ENCODE results near the gene TGFB2. TPM values are rescaled to one million over a fixed set of nuclear protein-coding genes. Genes with fewer than 3 reads are reported as not detected.
A peak's percentile ranks its signal among the peaks of the same experiment; 100 is the strongest.

Gene TGFB2
- polyA plus RNA-seq, 2 of the 4 experiments (the other 2 are of a cell fraction) = 29.7 to 65.8 TPM

- WGBS (ENCODE audit: missing lambda C conversion rate) = 90% methylated on average over 11 of the region's 11 CpGs
- no peak for TF ChIP-seq HOXB5 (CRISPR knock-in tag; IDR thresholded peaks at IDR 0.05)
- TF ChIP-seq FOXS1 (CRISPR knock-in tag; IDR thresholded peaks at IDR 0.05) = no peak
- no peak for TF ChIP-seq CBX8 (IDR thresholded peaks at IDR 0.05)
- no peak for TF ChIP-seq HOXB13 (CRISPR knock-in tag; IDR thresholded peaks at IDR 0.05; ENCODE audit: low read depth)
- TF ChIP-seq MYC (IDR thresholded peaks at IDR 0.05; ENCODE audit: borderline replicate concordance, low read length) = no peak
- no peak for TF ChIP-seq RAD21 (conservative IDR thresholded peaks at IDR 0.05 in 1 of 2, IDR thresholded peaks at IDR 0.05 in 1 of 2)
- TF ChIP-seq CHD2 (IDR thresholded peaks at IDR 0.05; ENCODE audit: low read length, partially characterized antibody) = no peak
- TF ChIP-seq NFE2L2 (conservative IDR thresholded peaks at IDR 0.05; ENCODE audit: low read length) = no peak
- TF ChIP-seq PHF8 (IDR thresholded peaks at IDR 0.05; ENCODE audit: borderline replicate concordance, low read depth) = no peak
- no peak for TF ChIP-seq HEYL (CRISPR knock-in tag; IDR thresholded peaks at IDR 0.05)
- TF ChIP-seq RARB (CRISPR knock-in tag; IDR thresholded peaks at IDR 0.05) = no peak
- TF ChIP-seq HDAC2 (IDR thresholded peaks at IDR 0.05) = no peak
- no peak for TF ChIP-seq HES2 (IDR thresholded peaks at IDR 0.05)
- TF ChIP-seq SREBF2 (IDR thresholded peaks at IDR 0.05) = no peak
- no peak for TF ChIP-seq HMGXB4 (CRISPR knock-in tag; IDR thresholded peaks at IDR 0.05; ENCODE audit: borderline replicate concordance)
- TF ChIP-seq ZFP36 (IDR thresholded peaks at IDR 0.05; ENCODE audit: borderline replicate concordance, partially characterized antibody) = no peak
- no peak for TF ChIP-seq MAFK (IDR thresholded peaks at IDR 0.05; ENCODE audit: partially characterized antibody)
- TF ChIP-seq JUNB (IDR thresholded peaks at IDR 0.05) = no peak
- no peak for TF ChIP-seq EP300 (IDR thresholded peaks at IDR 0.05)
- TF ChIP-seq HOXA7 (CRISPR knock-in tag; IDR thresholded peaks at IDR 0.05) = no peak
- H3K27ac ChIP-seq = peak overlapping the region in 1 of 2 experiments; percentile 75; a peak in 3 of 6 replicates
- POLR2A ChIA-PET = interaction anchor here (0.6 kb wide), 1 partner anchor 32 kb away, joined by 4 read pairs; no protein-coding TSS in a partner anchor
- DNase-seq (ENCODE audit: low read depth in 1 of 2, low spot score in 1 of 2) (no peak), ATAC-seq (no peak), FAIRE-seq (no peak)
- H3K4me2 ChIP-seq = no peak overlapping the region
- CTCF ChIA-PET = interaction anchor here (0.8 to 1.4 kb wide), 2 partner anchors 12 to 47 kb away, joined by 3 read pairs; no protein-coding TSS in a partner anchor
- H3K4me1 ChIP-seq = peaks cover 72% of the 10 kb centered on the region
- H3K9me3 ChIP-seq = no peaks in the 10 kb centered on the region
- H3K4me3 ChIP-seq = no peak overlapping the region
Measured at GRCh38 chr1:218394416-218394815, 49.3 kb downstream of the TGFB2 start.

- Histone ChIP-seq H3K9me3 (peaks cover 5% of the 10 kb centered on the region; the same call in 2 of the 3 replicates), H3K4me1 (peaks cover 66% of the 10 kb centered on the region), H3K4me3 (no peak overlapping the region), H3K27ac (peak overlapping the region in 1 of 2 experiments; percentile 75; a peak in 3 of 6 replicates), H3K4me2 (no peak overlapping the region)
- DNase-seq (ENCODE audit: low read depth in 1 of 2, low spot score in 1 of 2) (no peak), ATAC-seq (no peak), FAIRE-seq (no peak)
- ChIA-PET CTCF (interaction anchor here (0.8 to 1.4 kb wide), 2 partner anchors 11 to 48 kb away, joined by 3 read pairs; no protein-coding TSS in a partner anchor), POLR2A (no interaction called here)
- TF ChIP-seq CHD4 (IDR thresholded peaks at IDR 0.05; ENCODE audit: borderline replicate concordance) (no peak), SMC3 (IDR thresholded peaks at IDR 0.05) (no peak), CEBPB (IDR thresholded peaks at IDR 0.05) (no peak), HOXB13 (CRISPR knock-in tag; IDR thresholded peaks at IDR 0.05; ENCODE audit: low read depth) (no peak), EHMT2 (IDR thresholded peaks at IDR 0.05; ENCODE audit: low read depth) (no peak), MAZ (IDR thresholded peaks at IDR 0.05; ENCODE audit: borderline replicate concordance, low read depth, low read length) (no peak), RARB (CRISPR knock-in tag; IDR thresholded peaks at IDR 0.05) (no peak), NPAS2 (CRISPR knock-in tag; IDR thresholded peaks at IDR 0.05; ENCODE audit: borderline replicate concordance) (no peak), BHLHE40 (IDR thresholded peaks at IDR 0.05; ENCODE audit: low read depth, low read length) (no peak), FOSB (CRISPR knock-in tag; IDR thresholded peaks at IDR 0.05) (no peak), RFX5 (IDR thresholded peaks at IDR 0.05) (no peak), HEYL (CRISPR knock-in tag; IDR thresholded peaks at IDR 0.05) (no peak), HOXA7 (CRISPR knock-in tag; IDR thresholded peaks at IDR 0.05) (no peak)
- TF ChIP-seq, protein P1, sequence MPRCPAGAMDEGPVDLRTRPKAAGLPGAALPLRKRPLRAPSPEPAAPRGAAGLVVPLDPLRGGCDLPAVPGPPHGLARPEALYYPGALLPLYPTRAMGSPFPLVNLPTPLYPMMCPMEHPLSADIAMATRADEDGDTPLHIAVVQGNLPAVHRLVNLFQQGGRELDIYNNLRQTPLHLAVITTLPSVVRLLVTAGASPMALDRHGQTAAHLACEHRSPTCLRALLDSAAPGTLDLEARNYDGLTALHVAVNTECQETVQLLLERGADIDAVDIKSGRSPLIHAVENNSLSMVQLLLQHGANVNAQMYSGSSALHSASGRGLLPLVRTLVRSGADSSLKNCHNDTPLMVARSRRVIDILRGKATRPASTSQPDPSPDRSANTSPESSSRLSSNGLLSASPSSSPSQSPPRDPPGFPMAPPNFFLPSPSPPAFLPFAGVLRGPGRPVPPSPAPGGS (IDR thresholded peaks at IDR 0.05) = no peak
- TF ChIP-seq, protein P2, sequence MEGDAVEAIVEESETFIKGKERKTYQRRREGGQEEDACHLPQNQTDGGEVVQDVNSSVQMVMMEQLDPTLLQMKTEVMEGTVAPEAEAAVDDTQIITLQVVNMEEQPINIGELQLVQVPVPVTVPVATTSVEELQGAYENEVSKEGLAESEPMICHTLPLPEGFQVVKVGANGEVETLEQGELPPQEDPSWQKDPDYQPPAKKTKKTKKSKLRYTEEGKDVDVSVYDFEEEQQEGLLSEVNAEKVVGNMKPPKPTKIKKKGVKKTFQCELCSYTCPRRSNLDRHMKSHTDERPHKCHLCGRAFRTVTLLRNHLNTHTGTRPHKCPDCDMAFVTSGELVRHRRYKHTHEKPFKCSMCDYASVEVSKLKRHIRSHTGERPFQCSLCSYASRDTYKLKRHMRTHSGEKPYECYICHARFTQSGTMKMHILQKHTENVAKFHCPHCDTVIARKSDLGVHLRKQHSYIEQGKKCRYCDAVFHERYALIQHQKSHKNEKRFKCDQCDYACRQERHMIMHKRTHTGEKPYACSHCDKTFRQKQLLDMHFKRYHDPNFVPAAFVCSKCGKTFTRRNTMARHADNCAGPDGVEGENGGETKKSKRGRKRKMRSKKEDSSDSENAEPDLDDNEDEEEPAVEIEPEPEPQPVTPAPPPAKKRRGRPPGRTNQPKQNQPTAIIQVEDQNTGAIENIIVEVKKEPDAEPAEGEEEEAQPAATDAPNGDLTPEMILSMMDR (IDR thresholded peaks at IDR 0.05) = no peak
- TF ChIP-seq, protein P3, sequence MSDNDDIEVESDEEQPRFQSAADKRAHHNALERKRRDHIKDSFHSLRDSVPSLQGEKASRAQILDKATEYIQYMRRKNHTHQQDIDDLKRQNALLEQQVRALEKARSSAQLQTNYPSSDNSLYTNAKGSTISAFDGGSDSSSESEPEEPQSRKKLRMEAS (IDR thresholded peaks at IDR 0.05) = no peak
- 89% methylated on average over 2 of the region's 2 CpGs for WGBS (ENCODE audit: missing lambda C conversion rate)
Measured at GRCh38 chr1:218394989-218395388, 49.9 kb downstream of the TGFB2 start.
